ENCODE measurements around the gene B3GNT5. TPM values are rescaled to one million over a fixed set of nuclear protein-coding genes. Genes with fewer than 3 reads are reported as not detected.
A peak's percentile ranks its signal among the peaks of the same experiment; 100 is the strongest.

B3GNT5 gene
- total RNA-seq, 1 donor from 2014 or later = 2.9 TPM

- Mint-ChIP-seq H3K27ac (ENCODE audit: unreplicated experiment) (peak overlapping the region; percentile 15), H3K36me3 (ENCODE audit: unreplicated experiment) (no peaks in the 10 kb centered on the region), H3K4me3 (ENCODE audit: unreplicated experiment) (no peak overlapping the region), H3K9me3 (ENCODE audit: unreplicated experiment) (no peaks in the 10 kb centered on the region), H3K4me1 (ENCODE audit: low read depth, unreplicated experiment) (no peaks in the 10 kb centered on the region), H3K27me3 (ENCODE audit: unreplicated experiment) (no peaks in the 10 kb centered on the region)
- no peak for DNase-seq
- no peak for TF ChIP-seq CTCF (IDR thresholded peaks at IDR 0.05; ENCODE audit: partially characterized antibody, unreplicated experiment)
These were observed 38.8 kb upstream of the B3GNT5 start for GRCh38 chr3:183214277-183214612.

DNA sequence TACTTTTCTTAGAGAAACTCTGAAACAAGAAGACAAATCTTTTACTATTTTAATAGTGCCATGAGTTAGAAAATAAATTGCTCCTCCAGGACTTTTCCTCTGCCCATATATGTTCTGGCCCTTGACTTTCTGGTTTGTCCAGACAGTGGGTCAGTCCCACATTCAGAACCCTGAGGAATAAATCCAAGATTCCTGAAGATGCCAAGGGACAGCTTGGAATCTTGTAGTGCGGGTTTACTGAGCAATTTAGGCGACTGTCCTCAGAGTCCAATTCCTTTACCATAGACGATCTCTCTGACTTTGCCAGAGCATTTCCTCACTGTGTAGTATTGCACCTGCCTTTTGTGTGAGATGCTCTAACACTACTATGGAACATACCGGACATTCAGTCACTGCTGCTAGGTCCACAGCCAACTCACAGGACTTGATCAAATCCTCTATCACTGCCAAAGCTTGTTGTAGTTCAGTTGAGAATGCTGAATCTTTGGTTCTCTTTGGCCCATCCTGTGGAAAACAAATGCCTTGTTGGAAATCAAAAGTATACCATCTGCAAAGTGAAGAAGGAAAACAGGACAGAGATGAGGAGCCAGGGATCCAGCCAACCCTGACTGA, 37.4 kb upstream of the B3GNT5 start:
- TF ChIP-seq CTCF (IDR thresholded peaks at IDR 0.05; ENCODE audit: partially characterized antibody, unreplicated experiment) = no peak
- H3K4me1 Mint-ChIP-seq (ENCODE audit: low read depth, unreplicated experiment) = peaks cover 2% of the 10 kb centered on the region

DNA sequence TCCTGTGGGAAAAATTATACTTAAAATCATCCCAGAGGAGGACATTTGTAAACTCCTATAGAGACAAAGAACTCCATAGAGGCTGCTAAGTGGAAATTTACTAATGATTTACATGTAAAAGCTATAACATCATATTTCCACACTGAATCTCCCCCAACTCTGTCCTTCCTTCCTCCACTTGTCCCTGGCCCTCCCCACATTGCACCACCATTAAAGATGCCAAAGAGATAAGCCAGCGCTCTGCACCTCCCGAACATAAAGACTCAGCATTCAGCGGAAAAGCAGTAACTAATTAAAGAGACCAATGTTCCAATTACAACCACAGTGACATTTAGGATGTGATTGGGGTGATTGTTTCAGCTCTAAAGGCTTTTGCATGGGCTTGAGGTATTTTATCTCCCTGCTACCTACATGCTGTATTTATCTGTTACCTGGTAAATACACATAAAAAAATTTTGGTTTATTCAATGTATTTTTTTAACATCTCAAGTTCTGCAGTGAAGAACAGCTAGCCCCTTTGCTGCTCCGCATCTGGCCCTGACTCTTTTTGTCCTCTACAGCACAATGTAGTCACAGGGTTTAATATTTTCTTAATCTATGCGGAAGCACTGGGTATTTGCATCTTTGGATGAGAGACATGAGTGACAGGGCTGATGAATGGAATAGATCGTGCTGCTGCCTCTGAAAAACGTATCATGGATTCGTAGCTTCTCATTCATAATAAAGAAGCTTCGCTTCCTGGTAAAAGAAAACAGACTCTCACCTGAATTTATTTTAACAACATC, 35.3 kb upstream of the B3GNT5 start:
- Mint-ChIP-seq H3K27me3 (ENCODE audit: unreplicated experiment) (no peaks in the 10 kb centered on the region), H3K9me3 (ENCODE audit: unreplicated experiment) (no peaks in the 10 kb centered on the region), H3K36me3 (ENCODE audit: unreplicated experiment) (no peaks in the 10 kb centered on the region), H3K4me1 (ENCODE audit: low read depth, unreplicated experiment) (peaks cover 4% of the 10 kb centered on the region), H3K4me3 (ENCODE audit: unreplicated experiment) (no peak overlapping the region), H3K27ac (ENCODE audit: unreplicated experiment) (no peak overlapping the region)
- no peak for TF ChIP-seq CTCF (IDR thresholded peaks at IDR 0.05; ENCODE audit: partially characterized antibody, unreplicated experiment)
- DNase-seq = no peak

More for the DNA sequence above, 37.4 kb upstream of the B3GNT5 start:
- no peak overlapping the region for H3K27ac Mint-ChIP-seq (ENCODE audit: unreplicated experiment)
- no peak for DNase-seq
- H3K36me3 Mint-ChIP-seq (ENCODE audit: unreplicated experiment) = no peaks in the 10 kb centered on the region
- H3K4me3 Mint-ChIP-seq (ENCODE audit: unreplicated experiment) = no peak overlapping the region
- H3K27me3 Mint-ChIP-seq (ENCODE audit: unreplicated experiment) = no peaks in the 10 kb centered on the region
- H3K9me3 Mint-ChIP-seq (ENCODE audit: unreplicated experiment) = no peaks in the 10 kb centered on the region

DNA sequence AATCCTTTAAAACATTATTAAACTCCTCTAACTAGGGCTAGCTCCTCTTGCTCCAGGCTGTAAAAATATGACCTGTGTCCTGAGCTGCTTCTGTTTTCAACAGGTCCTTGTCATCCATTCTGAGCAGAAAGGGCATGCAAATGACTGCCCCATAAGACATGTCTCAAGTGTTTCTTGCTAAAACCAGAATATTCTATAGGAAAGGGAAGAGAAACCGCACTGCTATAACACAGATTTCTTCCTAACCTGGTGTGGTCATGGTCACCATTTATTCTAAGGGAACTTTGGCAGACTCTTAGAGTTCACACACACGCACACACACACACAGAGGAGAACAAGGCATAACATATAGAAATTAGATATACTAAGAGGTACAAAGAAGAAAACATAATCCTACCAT, 34.2 kb upstream of the B3GNT5 start:
- peaks cover 9% of the 10 kb centered on the region for H3K4me1 Mint-ChIP-seq (ENCODE audit: low read depth, unreplicated experiment)
- no peak for DNase-seq
- no peak for TF ChIP-seq CTCF (IDR thresholded peaks at IDR 0.05; ENCODE audit: partially characterized antibody, unreplicated experiment)
- no peaks in the 10 kb centered on the region for H3K9me3 Mint-ChIP-seq (ENCODE audit: unreplicated experiment)
- no peaks in the 10 kb centered on the region for H3K27me3 Mint-ChIP-seq (ENCODE audit: unreplicated experiment)
- no peak overlapping the region for H3K4me3 Mint-ChIP-seq (ENCODE audit: unreplicated experiment)
- H3K36me3 Mint-ChIP-seq (ENCODE audit: unreplicated experiment) = no peaks in the 10 kb centered on the region
- H3K27ac Mint-ChIP-seq (ENCODE audit: unreplicated experiment) = no peak overlapping the region

DNA sequence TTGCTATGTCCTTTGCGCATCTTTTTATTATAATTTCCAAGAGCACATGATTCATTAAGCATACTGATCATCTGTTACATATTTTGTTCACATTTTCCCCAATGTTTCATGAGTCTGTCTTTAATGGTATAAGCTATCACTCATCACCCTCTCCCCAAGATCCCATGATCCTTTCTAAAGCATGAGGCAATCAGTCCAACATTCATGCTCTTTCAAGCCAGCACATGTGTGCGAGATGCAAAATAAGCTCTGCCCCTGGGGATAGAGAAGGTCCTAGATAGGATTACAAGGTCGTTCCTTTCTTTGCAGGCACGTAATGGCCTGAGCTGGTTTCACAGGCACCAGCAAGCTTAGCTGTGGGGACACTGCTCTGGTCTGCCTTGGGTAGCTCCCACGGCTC, 32.2 kb upstream of the B3GNT5 start:
- H3K4me1 Mint-ChIP-seq (ENCODE audit: low read depth, unreplicated experiment) = peaks cover 9% of the 10 kb centered on the region
- no peaks in the 10 kb centered on the region for H3K9me3 Mint-ChIP-seq (ENCODE audit: unreplicated experiment)
- no peak for TF ChIP-seq CTCF (IDR thresholded peaks at IDR 0.05; ENCODE audit: partially characterized antibody, unreplicated experiment)
- peak; percentile 27 for DNase-seq
- H3K36me3 Mint-ChIP-seq (ENCODE audit: unreplicated experiment) = no peaks in the 10 kb centered on the region
- no peak overlapping the region for H3K4me3 Mint-ChIP-seq (ENCODE audit: unreplicated experiment)
- no peaks in the 10 kb centered on the region for H3K27me3 Mint-ChIP-seq (ENCODE audit: unreplicated experiment)
- H3K27ac Mint-ChIP-seq (ENCODE audit: unreplicated experiment) = peak overlapping the region; percentile 81
